Measurements from ENCODE around the gene C2orf92.

DNA sequence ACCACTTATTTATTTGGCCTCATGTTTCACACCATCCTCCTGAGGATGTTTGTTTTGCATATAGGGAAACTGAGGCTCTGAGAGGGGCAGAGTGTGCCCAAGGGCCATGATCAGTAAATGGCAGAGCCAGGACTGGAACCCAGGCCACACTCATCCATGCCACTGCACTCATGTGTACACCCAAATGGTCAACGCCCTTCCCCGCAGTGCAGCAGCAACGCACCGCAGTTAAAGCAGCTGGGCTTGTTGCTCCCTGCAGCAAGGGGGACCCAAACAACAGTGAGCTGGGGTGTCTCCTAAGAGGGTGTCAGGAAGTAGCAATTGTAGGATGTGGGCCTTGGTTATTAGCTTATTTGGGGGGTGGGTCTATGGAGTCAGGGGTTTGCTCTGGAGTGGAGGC lies 80.5 kb downstream of the C2orf92 start:
- TF ChIP-seq GATA2 (IDR thresholded peaks at IDR 0.05; ENCODE audit: low read depth, low read length) (no peak), GATA3 (IDR thresholded peaks at IDR 0.05; ENCODE audit: low read depth, low read length) (no peak)
